Osteocyte (in vitro differentiated cells): Measurements from ENCODE around the gene SH3RF3. TPM values are rescaled to one million over a fixed set of nuclear protein-coding genes. Genes with fewer than 3 reads are reported as not detected.

Experiments
- DNase-seq: peaks from one replicate; pipeline ENCODE4 v3.0.0; 2021; ENCODE audit warnings: mixed read lengths; ENCODE audit not compliant: unreplicated experiment; ENCODE audit errors: extremely low spot score
- H3K27ac Mint-ChIP-seq: one replicate; pipeline ENCODE4 v1.8.0; 2021; ENCODE audit warnings: mild to moderate bottlenecking, mixed read lengths; ENCODE audit not compliant: unreplicated experiment
- H3K27me3 Mint-ChIP-seq: one replicate; pipeline ENCODE4 v1.8.0; 2021; ENCODE audit warnings: mixed read lengths; ENCODE audit not compliant: unreplicated experiment
- H3K36me3 Mint-ChIP-seq: one replicate; pipeline ENCODE4 v1.8.0; 2021; ENCODE audit warnings: mixed read lengths; ENCODE audit not compliant: unreplicated experiment
- H3K4me1 Mint-ChIP-seq: one replicate; pipeline ENCODE4 v1.8.0; 2021; ENCODE audit warnings: mixed read lengths; ENCODE audit not compliant: unreplicated experiment
- H3K4me3 Mint-ChIP-seq: one replicate; pipeline ENCODE4 v1.8.0; 2021; ENCODE audit warnings: mild to moderate bottlenecking, moderate library complexity, mixed read lengths; ENCODE audit not compliant: unreplicated experiment
- H3K9me3 Mint-ChIP-seq: one replicate; pipeline ENCODE4 v1.8.0; 2021; ENCODE audit warnings: mixed read lengths; ENCODE audit not compliant: unreplicated experiment
- CTCF ChIP-seq: fragments of 200-600 bp; sonication (generic); IDR thresholded peaks from 2 replicates; pipeline ENCODE4 v1.5.0; 2021; ENCODE audit warnings: antibody characterized with exemption, mild to moderate bottlenecking, moderate library complexity
- microRNA-seq: library from miRNA; unstranded; fragments of <30 nt; microRNA quantifications from one replicate; pipeline ENCODE4 v1.1.0, GENCODE V29; 2020; ENCODE audit not compliant: unreplicated experiment
- total RNA-seq: library from RNA; stranded (reverse); gene quantifications from 2 replicates; pipeline ENCODE4 v1.2.1, GENCODE V29; 2021

The SH3RF3 gene
- total RNA-seq, 1 donor from 2014 or later: 79.4 TPM

GRCh38 chr2:109549016-109549590 lies 420.1 kb downstream of the SH3RF3 start:
- Mint-ChIP-seq H3K27ac (no peak overlapping the region), H3K9me3 (no peaks in the 10 kb centered on the region), H3K36me3 (peaks cover 27% of the 10 kb centered on the region), H3K27me3 (no peaks in the 10 kb centered on the region), H3K4me1 (peaks cover 12% of the 10 kb centered on the region), H3K4me3 (no peak overlapping the region)
- TF ChIP-seq CTCF: no peak
- no peak for DNase-seq

Small RNA genes lying within 50 kb of the gene (microRNA-seq; reads per million reads assigned to microRNA genes)
- gene MIR4265 (not detected), gene MIR4266 (not detected)

Other genes starting within 250 kb of the SH3RF3 start
- not detected in 2 replicates for gene EDAR, start 140.0 kb upstream of the SH3RF3 start, total RNA-seq